CD4-positive, alpha-beta T cell (primary cell): Measurements from ENCODE around the gene PCSK2. TPM values are rescaled to one million over a fixed set of nuclear protein-coding genes. Genes with fewer than 3 reads are reported as not detected.

Experiments
- ATAC-seq: fragments of 200-7000 bp; cut with Tn5 transposase; one replicate; pipeline ENCODE4 v1.10.0; 2022; ENCODE audit warnings: mild to moderate bottlenecking; ENCODE audit not compliant: poor library complexity
- CTCF ChIA-PET: fragments of 350-600 bp; sonication (Branson Sonifier 250); formaldehyde crosslinking; loops from one replicate; lab custom pipeline; 2021; ENCODE audit warnings: antibody characterized with exemption, inconsistent platforms; lab: Charles Lee
- POLR2A ChIA-PET: fragments of 350-600 bp; sonication (Branson Sonifier 250); formaldehyde crosslinking; loops from one replicate; lab custom pipeline; 2021; ENCODE audit warnings: antibody characterized with exemption, inconsistent platforms; lab: Charles Lee
- DNase-seq, 14 experiments: peaks; one replicate each; pipeline ENCODE4 v3.0.0-alpha.2; 2013 to 2020; ENCODE audit warnings: mixed read lengths in 2 of 14
- H3K27ac ChIP-seq, 2 donors: one replicate each; pipeline versions ENCODE4 v1.5.1 to v1.7.0; 2013; ENCODE audit warnings: low read length in 2 of 2, low read depth in 1 of 2, mild to moderate bottlenecking in 1 of 2
- H3K27me3 ChIP-seq, 2 experiments: 1 replicate in 1 of 2; 2 replicates in 1 of 2; pipeline versions ENCODE4 v1.6.1 to v1.7.0; 2013; ENCODE audit warnings: low read length in 2 of 2, control low read depth in 1 of 2, mild to moderate bottlenecking in 1 of 2, moderate library complexity in 1 of 2; ENCODE audit not compliant: insufficient read depth in 2 of 2, control insufficient read depth in 1 of 2
- H3K36me3 ChIP-seq: one replicate; pipeline ENCODE4 v1.6.1; 2013; ENCODE audit warnings: low read length, control low read depth; ENCODE audit not compliant: insufficient read depth
- H3K4me1 ChIP-seq: one replicate; pipeline ENCODE4 v1.6.1; 2013; ENCODE audit warnings: low read length, control low read depth; ENCODE audit not compliant: insufficient read depth
- H3K4me3 ChIP-seq: one replicate; pipeline ENCODE4 v1.5.1; 2013; ENCODE audit warnings: mild to moderate bottlenecking, low read length, moderate library complexity
- H3K9me3 ChIP-seq, 2 experiments: 1 replicate in 1 of 2; 2 replicates in 1 of 2; pipeline versions ENCODE4 v1.6.1 to v1.7.0; 2013; ENCODE audit warnings: low read length in 2 of 2, mild to moderate bottlenecking in 2 of 2, control low read depth in 1 of 2, moderate library complexity in 1 of 2; ENCODE audit not compliant: control insufficient read depth in 1 of 2, insufficient read depth in 1 of 2
- H3K27ac Mint-ChIP-seq: one replicate; pipeline ENCODE4 v1.8.0; 2020; ENCODE audit warnings: mixed read lengths
- H3K27me3 Mint-ChIP-seq: one replicate; pipeline ENCODE4 v1.8.0; 2021; ENCODE audit warnings: mixed read lengths
- H3K36me3 Mint-ChIP-seq: one replicate; pipeline ENCODE4 v1.8.0; 2021; ENCODE audit warnings: low read depth, mixed read lengths
- H3K4me1 Mint-ChIP-seq: one replicate; pipeline ENCODE4 v1.8.0; 2021; ENCODE audit warnings: low read depth, mixed read lengths
- H3K4me3 Mint-ChIP-seq: one replicate; pipeline ENCODE4 v1.8.0; 2020; ENCODE audit warnings: mild to moderate bottlenecking, mixed read lengths
- H3K9me3 Mint-ChIP-seq: one replicate; pipeline ENCODE4 v1.8.0; 2020; ENCODE audit warnings: mixed read lengths
- intact Hi-C, 2 experiments: fragments of 100-400 bp; cut with DNase I in 1 of 2; cut with micrococcal nuclease in 1 of 2; formaldehyde crosslinking; loops; one replicate each; pipeline versions ENCODE4 v1.15.1 to v1.9.0; 2023 to 2025; cut with DNase I, micrococcal nuclease
- total RNA-seq, 174 experiments: library from RNA in 2 of 174; stranded (reverse) in 2 of 174; gene quantifications; one replicate each; pipeline ENCODE4 v1.2.3 and lab custom pipeline; 2021 to 2026
- TF ChIP-seq, protein P1 (sequence below): fragments of 200-600 bp; IDR thresholded peaks from one replicate; pipeline ENCODE4 v1.8.0; 2022; ENCODE audit warnings: antibody characterized with exemption, mild to moderate bottlenecking

Gene PCSK2
- total RNA-seq, 2 experiments from 2014 or later = not detected

DNA sequence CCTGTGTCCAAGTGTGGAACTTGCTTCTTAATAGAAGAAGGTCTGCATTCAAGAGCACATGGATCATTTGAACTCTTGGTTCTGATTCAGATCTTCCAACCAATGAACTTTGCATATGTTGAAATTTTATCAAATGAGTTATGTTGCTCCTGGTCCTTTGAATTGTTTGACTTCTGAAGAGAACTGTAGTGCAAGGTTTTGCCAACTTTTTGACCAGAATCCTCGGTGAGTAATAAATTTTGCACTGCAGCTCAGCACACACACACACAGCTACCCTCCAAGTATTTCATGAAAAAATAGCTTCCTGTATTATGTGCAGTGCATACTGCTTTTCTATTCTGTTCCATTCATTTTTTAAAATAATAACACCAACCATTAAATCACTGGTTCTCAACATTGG lies 236.9 kb downstream of the PCSK2 start:
- H3K27ac ChIP-seq = no peak overlapping the region
- no peaks in the 10 kb centered on the region for H3K4me1 ChIP-seq
- no peaks in the 10 kb centered on the region for H3K36me3 ChIP-seq
- TF ChIP-seq, protein P1, sequence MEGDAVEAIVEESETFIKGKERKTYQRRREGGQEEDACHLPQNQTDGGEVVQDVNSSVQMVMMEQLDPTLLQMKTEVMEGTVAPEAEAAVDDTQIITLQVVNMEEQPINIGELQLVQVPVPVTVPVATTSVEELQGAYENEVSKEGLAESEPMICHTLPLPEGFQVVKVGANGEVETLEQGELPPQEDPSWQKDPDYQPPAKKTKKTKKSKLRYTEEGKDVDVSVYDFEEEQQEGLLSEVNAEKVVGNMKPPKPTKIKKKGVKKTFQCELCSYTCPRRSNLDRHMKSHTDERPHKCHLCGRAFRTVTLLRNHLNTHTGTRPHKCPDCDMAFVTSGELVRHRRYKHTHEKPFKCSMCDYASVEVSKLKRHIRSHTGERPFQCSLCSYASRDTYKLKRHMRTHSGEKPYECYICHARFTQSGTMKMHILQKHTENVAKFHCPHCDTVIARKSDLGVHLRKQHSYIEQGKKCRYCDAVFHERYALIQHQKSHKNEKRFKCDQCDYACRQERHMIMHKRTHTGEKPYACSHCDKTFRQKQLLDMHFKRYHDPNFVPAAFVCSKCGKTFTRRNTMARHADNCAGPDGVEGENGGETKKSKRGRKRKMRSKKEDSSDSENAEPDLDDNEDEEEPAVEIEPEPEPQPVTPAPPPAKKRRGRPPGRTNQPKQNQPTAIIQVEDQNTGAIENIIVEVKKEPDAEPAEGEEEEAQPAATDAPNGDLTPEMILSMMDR = no peak
- intact Hi-C loops = no loop called here
- H3K27me3 ChIP-seq = peaks cover 0 to 4% of the 10 kb centered on the region in 2 experiments
- ChIA-PET CTCF (no interaction called here), POLR2A (no interaction called here)
- Mint-ChIP-seq H3K36me3 (no peaks in the 10 kb centered on the region), H3K4me1 (no peaks in the 10 kb centered on the region), H3K4me3 (no peak overlapping the region), H3K27me3 (peaks cover 12% of the 10 kb centered on the region), H3K9me3 (no peaks in the 10 kb centered on the region), H3K27ac (no peak overlapping the region)
- no peaks in the 10 kb centered on the region for H3K9me3 ChIP-seq
- no peak for DNase-seq
- ATAC-seq = no peak
- no peak overlapping the region for H3K4me3 ChIP-seq

DNA sequence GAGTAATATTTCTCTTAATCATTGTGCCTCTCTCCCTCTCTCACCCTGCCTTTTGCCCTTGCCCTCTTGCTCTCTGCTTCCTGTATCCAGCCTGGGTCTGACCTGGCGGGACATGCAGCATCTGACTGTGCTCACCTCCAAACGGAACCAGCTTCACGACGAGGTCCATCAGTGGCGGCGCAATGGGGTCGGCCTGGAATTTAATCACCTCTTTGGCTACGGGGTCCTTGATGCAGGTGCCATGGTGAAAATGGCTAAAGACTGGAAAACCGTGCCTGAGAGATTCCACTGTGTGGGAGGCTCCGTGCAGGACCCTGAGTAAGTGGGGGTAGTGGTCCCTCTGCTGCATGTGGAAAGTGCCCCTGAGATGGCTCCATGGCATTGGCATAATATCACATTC lies 238.4 kb downstream of the PCSK2 start:
- Mint-ChIP-seq H3K27ac (no peak overlapping the region), H3K4me3 (no peak overlapping the region), H3K27me3 (peaks cover 12% of the 10 kb centered on the region), H3K36me3 (no peaks in the 10 kb centered on the region), H3K4me1 (no peaks in the 10 kb centered on the region), H3K9me3 (no peaks in the 10 kb centered on the region)
- Histone ChIP-seq H3K36me3 (no peaks in the 10 kb centered on the region), H3K27ac (no peak overlapping the region), H3K4me1 (no peaks in the 10 kb centered on the region), H3K4me3 (no peak overlapping the region), H3K27me3 (peaks cover 0 to 4% of the 10 kb centered on the region in 2 experiments), H3K9me3 (no peaks in the 10 kb centered on the region)
- intact Hi-C loops = no loop called here
- ChIA-PET POLR2A (no interaction called here), CTCF (no interaction called here)
- no peak for DNase-seq
- no peak for ATAC-seq
- TF ChIP-seq, protein P1 = no peak

DNA sequence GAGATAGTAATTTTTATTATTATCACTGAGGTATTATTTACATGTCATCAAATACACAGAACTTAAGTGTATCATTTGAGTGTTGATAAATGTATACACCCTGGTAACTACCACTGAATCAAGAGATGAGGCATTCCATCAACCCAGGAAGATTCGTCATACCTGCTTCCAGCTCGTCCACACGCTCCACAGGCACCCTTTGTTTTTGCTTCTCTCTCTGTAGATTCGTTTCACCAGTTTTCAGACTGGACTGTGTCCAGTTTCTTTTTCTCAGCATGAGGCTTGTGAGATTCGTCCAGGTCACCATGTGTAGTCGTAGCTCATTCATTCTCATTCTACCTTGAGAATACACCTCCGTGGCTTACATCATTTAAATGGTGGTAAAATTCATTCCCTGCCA lies 239.8 kb downstream of the PCSK2 start:
- Mint-ChIP-seq H3K4me3 (no peak overlapping the region), H3K9me3 (no peaks in the 10 kb centered on the region), H3K27me3 (peaks cover 12% of the 10 kb centered on the region), H3K36me3 (no peaks in the 10 kb centered on the region), H3K27ac (no peak overlapping the region), H3K4me1 (no peaks in the 10 kb centered on the region)
- H3K36me3 ChIP-seq = no peaks in the 10 kb centered on the region
- no peak for ATAC-seq
- no peak overlapping the region for H3K4me3 ChIP-seq
- intact Hi-C loops = no loop called here
- CTCF ChIA-PET = no interaction called here
- TF ChIP-seq, protein P1 = no peak
- peaks cover 0 to 4% of the 10 kb centered on the region in 2 experiments for H3K27me3 ChIP-seq
- H3K27ac ChIP-seq = no peak overlapping the region
- no peaks in the 10 kb centered on the region for H3K4me1 ChIP-seq
- H3K9me3 ChIP-seq = no peaks in the 10 kb centered on the region
- DNase-seq = no peak
- POLR2A ChIA-PET = no interaction called here
